ENCODE results near the gene NKX6-2.

The NKX6-2 gene

DNA sequence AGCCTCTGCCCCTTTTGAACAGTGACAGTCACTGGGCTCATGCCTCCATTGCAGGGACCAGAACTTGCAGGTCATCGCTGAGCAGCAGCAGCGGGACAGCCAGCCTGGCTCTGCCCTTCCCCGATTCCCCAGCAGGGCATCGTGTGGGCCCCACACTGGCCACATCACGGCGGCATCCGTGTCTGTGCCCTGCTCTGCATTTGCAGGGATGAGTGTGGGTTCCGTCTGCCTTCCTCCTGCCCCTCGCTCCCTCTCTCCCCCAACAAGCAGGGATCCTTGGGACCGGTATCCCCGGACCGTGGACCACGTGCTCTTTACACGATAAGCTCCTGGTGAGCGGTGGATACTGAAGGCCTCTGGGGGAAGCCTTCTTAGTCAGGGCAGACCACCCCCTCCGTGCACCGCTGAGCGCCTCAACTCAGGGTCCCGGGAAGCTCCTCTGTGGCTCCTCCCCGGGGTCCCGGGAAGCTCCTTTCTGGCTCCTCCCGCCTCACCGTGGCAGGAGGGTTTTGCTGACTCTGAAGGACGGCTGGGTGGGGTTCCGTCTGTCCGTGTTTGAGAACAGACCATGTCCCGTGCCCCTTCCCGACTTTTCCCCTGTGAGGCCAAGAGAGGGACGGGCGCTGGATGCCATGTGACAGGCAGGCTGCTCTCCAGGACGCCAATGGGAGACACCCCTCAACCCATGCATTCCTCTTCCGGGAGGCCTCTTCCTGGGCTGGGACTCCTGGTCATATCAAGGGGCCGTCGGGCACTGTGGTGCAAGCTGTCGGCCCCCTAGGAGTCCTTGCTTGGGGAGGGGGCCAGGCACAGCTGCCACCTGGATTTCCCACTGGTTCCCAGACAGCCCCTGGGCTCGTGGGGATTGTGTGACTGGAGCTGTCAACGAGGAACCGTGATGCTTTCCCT lies 23.5 kb upstream of the NKX6-2 start:
- DNase-seq (ENCODE audit: low read depth, low spot score), result no peak
- CTCF ChIA-PET, result no interaction called here
- H3K4me3 ChIP-seq (ENCODE audit: low read depth, low read length), result no peak overlapping the region
- POLR2A ChIA-PET, result no interaction called here
- TF ChIP-seq, protein P1, sequence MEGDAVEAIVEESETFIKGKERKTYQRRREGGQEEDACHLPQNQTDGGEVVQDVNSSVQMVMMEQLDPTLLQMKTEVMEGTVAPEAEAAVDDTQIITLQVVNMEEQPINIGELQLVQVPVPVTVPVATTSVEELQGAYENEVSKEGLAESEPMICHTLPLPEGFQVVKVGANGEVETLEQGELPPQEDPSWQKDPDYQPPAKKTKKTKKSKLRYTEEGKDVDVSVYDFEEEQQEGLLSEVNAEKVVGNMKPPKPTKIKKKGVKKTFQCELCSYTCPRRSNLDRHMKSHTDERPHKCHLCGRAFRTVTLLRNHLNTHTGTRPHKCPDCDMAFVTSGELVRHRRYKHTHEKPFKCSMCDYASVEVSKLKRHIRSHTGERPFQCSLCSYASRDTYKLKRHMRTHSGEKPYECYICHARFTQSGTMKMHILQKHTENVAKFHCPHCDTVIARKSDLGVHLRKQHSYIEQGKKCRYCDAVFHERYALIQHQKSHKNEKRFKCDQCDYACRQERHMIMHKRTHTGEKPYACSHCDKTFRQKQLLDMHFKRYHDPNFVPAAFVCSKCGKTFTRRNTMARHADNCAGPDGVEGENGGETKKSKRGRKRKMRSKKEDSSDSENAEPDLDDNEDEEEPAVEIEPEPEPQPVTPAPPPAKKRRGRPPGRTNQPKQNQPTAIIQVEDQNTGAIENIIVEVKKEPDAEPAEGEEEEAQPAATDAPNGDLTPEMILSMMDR (IDR thresholded peaks at IDR 0.05; ENCODE audit: insufficient read depth, low read length, missing control alignments), result no peak

DNA sequence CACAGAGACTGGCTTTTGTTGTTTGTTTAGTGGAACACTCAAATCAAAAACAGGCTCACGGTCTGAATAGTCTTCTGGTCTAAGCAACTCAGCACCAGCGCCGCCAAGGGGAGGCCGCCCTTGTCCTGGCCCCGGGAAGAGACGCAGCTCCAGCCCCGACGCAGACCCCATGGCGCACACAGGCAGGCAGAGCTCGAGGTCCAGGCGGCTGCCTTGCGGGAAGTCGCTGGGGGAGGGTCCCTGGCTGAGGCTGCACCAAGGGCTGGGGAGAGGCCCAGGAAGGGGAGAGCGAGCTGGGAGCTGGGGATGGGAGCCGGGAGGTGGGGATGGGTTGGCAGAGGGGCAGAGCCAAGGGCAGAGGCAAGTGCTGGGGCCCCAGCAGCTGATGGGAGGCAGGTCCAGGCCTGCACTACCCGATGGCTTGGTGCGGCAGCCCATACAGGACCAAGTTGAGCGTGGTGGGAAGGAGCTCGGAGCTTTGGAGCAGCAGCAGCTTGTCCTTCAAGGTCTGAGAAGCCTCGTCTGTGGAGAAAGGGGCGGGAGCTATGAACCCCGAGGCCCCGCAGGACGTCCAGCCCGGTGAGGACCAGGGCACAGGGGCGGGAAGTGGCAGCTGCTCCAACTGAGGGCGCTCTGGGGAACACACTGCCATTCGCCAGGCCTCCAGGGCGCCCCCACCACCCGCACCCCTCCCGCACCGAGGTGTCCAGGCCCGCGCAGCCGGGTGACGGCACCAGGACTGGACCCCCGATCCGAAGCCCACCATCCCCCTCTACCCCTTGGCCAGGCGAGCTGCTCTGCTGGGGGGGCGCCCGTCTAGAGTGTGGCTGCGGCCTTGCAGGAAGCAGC lies 22.7 kb upstream of the NKX6-2 start:
- no peak overlapping the region for H3K4me3 ChIP-seq (ENCODE audit: low read depth, low read length)
- TF ChIP-seq, protein P1 (IDR thresholded peaks at IDR 0.05; ENCODE audit: insufficient read depth, low read length, missing control alignments), result no peak
- DNase-seq (ENCODE audit: low read depth, low spot score), result no peak
- CTCF ChIA-PET, result interaction anchor here (0.7 kb wide), 1 partner anchor 24 kb away, joined by 3 read pairs; no protein-coding TSS in a partner anchor
- POLR2A ChIA-PET, result no interaction called here

DNA sequence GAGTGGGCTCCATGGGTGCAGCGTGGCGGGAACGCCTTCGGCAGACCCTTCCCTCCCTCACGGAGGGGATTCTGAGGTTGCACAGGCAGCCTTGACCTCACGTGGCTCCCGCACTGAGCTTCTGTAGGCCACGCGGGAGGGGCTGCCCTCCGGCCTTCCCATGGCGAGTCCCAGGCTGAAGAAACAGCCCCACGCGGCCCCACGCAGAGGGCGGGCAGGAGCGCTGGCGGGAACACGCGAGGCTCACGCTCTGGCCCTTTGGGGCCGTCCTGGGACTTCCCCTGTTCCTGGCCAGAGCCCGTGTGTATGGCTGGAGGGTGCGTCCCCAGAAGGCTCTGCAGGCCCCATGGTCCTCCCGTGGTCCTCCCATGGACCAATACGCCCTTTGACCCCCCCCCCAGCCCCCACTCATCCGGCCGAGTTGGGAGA lies 21.7 kb upstream of the NKX6-2 start:
- H3K4me3 ChIP-seq (ENCODE audit: low read depth, low read length), result no peak overlapping the region
- TF ChIP-seq, protein P1 (IDR thresholded peaks at IDR 0.05; ENCODE audit: insufficient read depth, low read length, missing control alignments), result no peak
- no peak for DNase-seq (ENCODE audit: low read depth, low spot score)
- POLR2A ChIA-PET, result no interaction called here
- CTCF ChIA-PET, result interaction anchor here (0.7 kb wide), 1 partner anchor 25 kb away, joined by 3 read pairs; no protein-coding TSS in a partner anchor

DNA sequence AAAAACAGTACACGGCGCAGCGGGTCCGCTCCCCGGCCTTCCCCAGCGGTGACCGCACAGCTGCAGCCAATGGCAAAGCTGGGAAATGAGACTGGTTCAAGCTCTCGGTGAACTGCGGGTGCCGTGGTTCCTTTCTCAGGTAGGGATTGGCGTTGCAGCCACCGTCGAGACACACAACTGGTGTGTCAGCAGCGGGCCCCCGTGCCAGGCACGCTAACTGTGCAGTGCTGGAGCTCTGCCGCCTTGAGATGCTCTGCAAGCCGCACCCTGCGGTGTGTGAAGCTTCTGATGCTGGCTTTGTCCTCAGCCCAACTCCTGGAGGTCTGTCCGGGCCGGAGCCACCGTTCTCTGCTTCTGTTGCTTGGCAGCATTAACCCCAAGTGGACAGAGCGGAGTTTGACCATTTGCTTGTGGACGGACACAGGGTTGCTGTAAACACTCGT lies 20.6 kb upstream of the NKX6-2 start:
- ChIA-PET CTCF (no interaction called here), POLR2A (no interaction called here)
- H3K4me3 ChIP-seq (ENCODE audit: low read depth, low read length), result no peak overlapping the region
- DNase-seq (ENCODE audit: low read depth, low spot score), result no peak
- TF ChIP-seq, protein P1 (IDR thresholded peaks at IDR 0.05; ENCODE audit: insufficient read depth, low read length, missing control alignments), result no peak

DNA sequence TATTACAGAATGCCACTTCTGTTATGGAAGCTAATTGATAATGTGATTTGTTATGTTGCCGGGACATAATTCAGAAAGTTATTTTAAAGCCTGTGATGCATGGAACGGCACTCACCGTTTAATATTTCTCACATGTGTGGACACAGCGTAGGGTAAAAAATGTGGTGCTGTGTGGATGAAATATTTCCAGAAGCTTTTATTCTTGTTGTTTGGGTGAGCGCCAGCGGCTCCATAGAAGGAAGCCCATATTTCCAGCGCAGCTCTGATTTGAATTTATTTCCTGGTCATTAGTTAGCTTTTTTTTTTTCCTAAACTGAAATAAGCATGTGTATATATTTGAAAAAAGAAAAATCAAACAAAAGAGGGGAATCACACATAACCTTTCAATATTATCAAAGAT lies 20.2 kb upstream of the NKX6-2 start:
- TF ChIP-seq, protein P1 (IDR thresholded peaks at IDR 0.05; ENCODE audit: insufficient read depth, low read length, missing control alignments), result no peak
- POLR2A ChIA-PET, result no interaction called here
- H3K4me3 ChIP-seq (ENCODE audit: low read depth, low read length), result no peak overlapping the region
- CTCF ChIA-PET, result interaction anchor here (1.0 to 1.3 kb wide), 2 partner anchors 150 to 152 kb away, joined by 3 to 4 read pairs; no protein-coding TSS in a partner anchor
- DNase-seq (ENCODE audit: low read depth, low spot score), result no peak

DNA sequence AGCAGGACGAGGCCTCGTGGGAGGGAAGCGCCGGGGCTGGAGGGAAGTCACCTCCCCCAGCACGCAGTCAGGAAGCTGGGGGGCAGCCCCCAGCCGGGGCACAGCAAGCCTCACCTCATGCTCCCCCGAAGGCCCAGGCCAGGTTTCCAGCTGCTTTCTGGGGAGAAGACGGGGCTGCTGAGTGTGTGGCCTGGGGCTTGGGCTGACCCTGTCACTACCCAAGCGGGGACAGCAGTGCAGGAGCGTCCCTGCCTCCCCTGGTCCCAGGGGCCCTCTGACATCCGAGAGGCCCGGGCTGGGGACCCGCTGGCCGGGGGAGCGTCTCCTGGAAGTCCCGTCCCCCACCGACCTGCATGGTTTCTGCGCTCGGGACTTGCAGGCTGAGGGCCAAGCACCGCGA lies 19.7 kb upstream of the NKX6-2 start:
- ChIA-PET POLR2A (no interaction called here), CTCF (interaction anchor here (1.0 to 1.3 kb wide), 2 partner anchors 150 to 151 kb away, joined by 3 to 4 read pairs; no protein-coding TSS in a partner anchor)
- H3K4me3 ChIP-seq (ENCODE audit: low read depth, low read length), result no peak overlapping the region
- DNase-seq (ENCODE audit: low read depth, low spot score), result no peak
- TF ChIP-seq, protein P1 (IDR thresholded peaks at IDR 0.05; ENCODE audit: insufficient read depth, low read length, missing control alignments), result no peak

Measured in AG04449 (cell line).